GM23248 (cell line): ENCODE data around the gene ANGEL1. TPM values are rescaled to one million over a fixed set of nuclear protein-coding genes. Genes with fewer than 3 reads are reported as not detected.

Source experiments
- DNase-seq: peaks from one replicate; pipeline ENCODE4 v3.0.0-alpha.2; 2015
- H2AFZ ChIP-seq: fragments of 200-600 bp; sonication (generic); 2 replicates; pipeline ENCODE4 v1.6.1; 2016; ENCODE audit warnings: antibody characterized with exemption
- H3F3A ChIP-seq: fragments of 200-600 bp; sonication (generic); 2 replicates; pipeline ENCODE4 v1.6.1; 2016; ENCODE audit warnings: mild to moderate bottlenecking, antibody characterized with exemption, mixed run types; ENCODE audit not compliant: insufficient read depth
- H3K27ac ChIP-seq: fragments of 200-600 bp; sonication (generic); 2 replicates; pipeline ENCODE4 v1.5.1; 2016; ENCODE audit warnings: mild to moderate bottlenecking
- H3K27me3 ChIP-seq: fragments of 200-600 bp; sonication (generic); replicated peaks from 2 replicates; pipeline ENCODE4 v1.6.1; 2016; ENCODE audit warnings: mild to moderate bottlenecking; ENCODE audit not compliant: insufficient read depth
- H3K36me3 ChIP-seq: fragments of 200-600 bp; sonication (generic); 2 replicates; pipeline ENCODE4 v1.6.1; 2016; ENCODE audit warnings: low read depth, mild to moderate bottlenecking
- H3K4me1 ChIP-seq: fragments of 200-600 bp; sonication (generic); 2 replicates; pipeline ENCODE4 v1.6.1; 2016; ENCODE audit warnings: mild to moderate bottlenecking; ENCODE audit not compliant: insufficient read depth
- H3K4me2 ChIP-seq: fragments of 200-600 bp; sonication (generic); one replicate; pipeline ENCODE4 v1.6.1; 2016; ENCODE audit warnings: mild to moderate bottlenecking; ENCODE audit not compliant: unreplicated experiment
- H3K4me3 ChIP-seq: fragments of 200-600 bp; sonication (generic); 2 replicates; pipeline ENCODE4 v1.5.1; 2016; ENCODE audit warnings: mild to moderate bottlenecking
- H3K79me2 ChIP-seq: fragments of 200-600 bp; sonication (generic); 2 replicates; pipeline ENCODE4 v1.6.1; 2016; ENCODE audit warnings: mild to moderate bottlenecking; ENCODE audit not compliant: insufficient read depth
- H3K9ac ChIP-seq: fragments of 200-600 bp; sonication (generic); 2 replicates; pipeline ENCODE4 v1.6.1; 2016; ENCODE audit warnings: mild to moderate bottlenecking
- H3K9me2 ChIP-seq: fragments of 200-600 bp; sonication (generic); 2 replicates; pipeline ENCODE4 v1.6.1; 2016; ENCODE audit warnings: mixed run types, mild to moderate bottlenecking, moderate library complexity; ENCODE audit not compliant: insufficient read depth
- H3K9me3 ChIP-seq: fragments of 200-600 bp; sonication (generic); one replicate; pipeline ENCODE4 v1.6.1; 2017; ENCODE audit warnings: low read depth
- H4K20me1 ChIP-seq: fragments of 200-600 bp; sonication (generic); 2 replicates; pipeline ENCODE4 v1.6.0; 2016; ENCODE audit not compliant: insufficient read depth
- EZH2 ChIP-seq: fragments of 200-600 bp; sonication (generic); IDR thresholded peaks from 2 replicates; pipeline ENCODE4 v1.6.1; 2018; ENCODE audit warnings: antibody characterized with exemption, mild to moderate bottlenecking; ENCODE audit not compliant: insufficient read depth, poor library complexity, severe bottlenecking
- EZH2phosphoT487 ChIP-seq: fragments of 200-600 bp; sonication (generic); IDR thresholded peaks from 2 replicates; pipeline ENCODE4 v1.6.1; 2018; ENCODE audit warnings: antibody characterized with exemption, moderate library complexity, mild to moderate bottlenecking, low read depth; ENCODE audit not compliant: insufficient read depth
- WGBS, 2 experiments: methylation state at CpG; one replicate each; pipeline ENCODE4 v1.1.6; 2015 to 2017; ENCODE audit warnings: low lambda C conversion rate in 2 of 2, low coverage in 1 of 2; ENCODE audit errors: missing lambda C conversion rate in 2 of 2; 5-methylcytosine and 5-hydroxymethylcytosine counted together
- in situ Hi-C: fragments of 300-500 bp; cut with MboI; formaldehyde crosslinking; loops from 2 replicates; pipeline ENCODE4 v1.15.0; 2020
- polyA plus RNA-seq: library from polyadenylated mRNA; unstranded; fragments of >200 nt; fragmentation: Nextera tagmentation; extraction: Ambion mirVana; gene quantifications from 2 replicates; pipeline ENCODE4 v1.2.1, GENCODE V29; 2016
- total RNA-seq: library from RNA; depleted of rRNA; stranded (reverse); fragments of >200 nt; shearing (Covaris generic); gene quantifications from 2 replicates; pipeline ENCODE4 v1.2.3, GENCODE V29; 2014

ANGEL1 gene
- total and polyA plus RNA-seq, 2 experiments from 2014 or later: 4.9 to 7.3 TPM

- Histone ChIP-seq H3K4me3 (peak overlapping the region; percentile 66), H3K27ac (no peak overlapping the region), H2AFZ (peak overlapping the region; percentile 81), H3K36me3 (no peaks in the 10 kb centered on the region), H3K4me2 (peak overlapping the region; percentile 77), H3F3A (no peaks in the 10 kb centered on the region), H3K4me1 (no peaks in the 10 kb centered on the region), H4K20me1 (no peaks in the 10 kb centered on the region), H3K27me3 (no peaks in the 10 kb centered on the region), H3K9me3 (no peaks in the 10 kb centered on the region), H3K79me2 (no peaks in the 10 kb centered on the region), H3K9me2 (no peaks in the 10 kb centered on the region), H3K9ac (peak overlapping the region; percentile 59)
- 11 to 16% methylated on average over 9 of the region's 9 CpGs for WGBS, 2 experiments
- in situ Hi-C loops: no loop called here
- DNase-seq: peak; percentile 45
- no peak for TF ChIP-seq EZH2
- no peak for TF ChIP-seq EZH2phosphoT487
These were observed 15.1 kb upstream of the ANGEL1 start for GRCh38 chr14:76827696-76828296.

- no peaks in the 10 kb centered on the region for H3K4me1 ChIP-seq
- no peaks in the 10 kb centered on the region for H3K27me3 ChIP-seq
- H3K4me2 ChIP-seq: no peak within 1 kb of the TSS
- WGBS, 2 experiments: 80 to 88% methylated on average over 2 of the region's 2 CpGs
- no peak within 1 kb of the TSS for H3K27ac ChIP-seq
- no peaks in the 10 kb centered on the region for H3F3A ChIP-seq
- H3K79me2 ChIP-seq: no peaks in the 10 kb centered on the region
- H3K9ac ChIP-seq: no peak within 1 kb of the TSS
- no peaks in the 10 kb centered on the region for H3K9me2 ChIP-seq
- H3K4me3 ChIP-seq: no peak within 1 kb of the TSS
- H3K9me3 ChIP-seq: no peaks in the 10 kb centered on the region
- TF ChIP-seq EZH2phosphoT487 (no peak), EZH2 (no peak)
- H3K36me3 ChIP-seq: no peaks in the 10 kb centered on the region
- peak; percentile 17 for DNase-seq
- H2AFZ ChIP-seq: no peak within 1 kb of the TSS
- no peaks in the 10 kb centered on the region for H4K20me1 ChIP-seq
- in situ Hi-C loops: no loop called here
These were observed 13.4 kb upstream of the ANGEL1 start, which contains the start of gene LRRC74A for GRCh38 chr14:76826122-76826521. Gene LRRC74A (plus strand): TSS chr14:76826408. CDS start chr14:76826698, 290 bp downstream.

DNA sequence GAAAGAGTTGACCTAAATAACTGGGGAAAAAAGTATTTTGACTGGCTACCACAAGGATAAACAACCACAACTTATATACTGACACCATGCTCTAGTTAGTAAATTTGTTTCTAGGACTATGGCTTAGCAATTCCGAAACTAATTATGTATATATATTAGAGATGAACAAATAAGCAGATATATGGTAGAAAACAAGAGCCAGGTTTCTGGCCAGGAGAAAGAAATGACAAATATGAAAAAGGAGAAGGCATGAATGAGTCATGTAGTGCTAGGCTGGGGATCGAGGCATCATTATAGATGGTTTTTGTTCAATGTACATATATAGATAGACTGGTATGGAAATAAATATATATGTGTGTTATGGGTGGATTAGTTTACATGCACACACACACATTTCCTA is 8.0 kb upstream of the ANGEL1 start:
- Histone ChIP-seq H3K9me2 (no peaks in the 10 kb centered on the region), H3K79me2 (no peaks in the 10 kb centered on the region), H3K36me3 (no peaks in the 10 kb centered on the region), H3K4me3 (no peak overlapping the region), H3K4me2 (no peak overlapping the region), H3K27ac (no peak overlapping the region), H3K9ac (no peak overlapping the region), H3K9me3 (no peaks in the 10 kb centered on the region), H2AFZ (no peak overlapping the region), H3K4me1 (no peaks in the 10 kb centered on the region), H3K27me3 (peaks cover 35% of the 10 kb centered on the region; the same call in 1 of the 2 replicates), H4K20me1 (no peaks in the 10 kb centered on the region), H3F3A (no peaks in the 10 kb centered on the region)
- in situ Hi-C loops: no loop called here
- TF ChIP-seq EZH2phosphoT487 (no peak), EZH2 (no peak)
- WGBS, 2 experiments: 70 to 72% methylated on average over 2 of the region's 2 CpGs
- no peak for DNase-seq

DNA sequence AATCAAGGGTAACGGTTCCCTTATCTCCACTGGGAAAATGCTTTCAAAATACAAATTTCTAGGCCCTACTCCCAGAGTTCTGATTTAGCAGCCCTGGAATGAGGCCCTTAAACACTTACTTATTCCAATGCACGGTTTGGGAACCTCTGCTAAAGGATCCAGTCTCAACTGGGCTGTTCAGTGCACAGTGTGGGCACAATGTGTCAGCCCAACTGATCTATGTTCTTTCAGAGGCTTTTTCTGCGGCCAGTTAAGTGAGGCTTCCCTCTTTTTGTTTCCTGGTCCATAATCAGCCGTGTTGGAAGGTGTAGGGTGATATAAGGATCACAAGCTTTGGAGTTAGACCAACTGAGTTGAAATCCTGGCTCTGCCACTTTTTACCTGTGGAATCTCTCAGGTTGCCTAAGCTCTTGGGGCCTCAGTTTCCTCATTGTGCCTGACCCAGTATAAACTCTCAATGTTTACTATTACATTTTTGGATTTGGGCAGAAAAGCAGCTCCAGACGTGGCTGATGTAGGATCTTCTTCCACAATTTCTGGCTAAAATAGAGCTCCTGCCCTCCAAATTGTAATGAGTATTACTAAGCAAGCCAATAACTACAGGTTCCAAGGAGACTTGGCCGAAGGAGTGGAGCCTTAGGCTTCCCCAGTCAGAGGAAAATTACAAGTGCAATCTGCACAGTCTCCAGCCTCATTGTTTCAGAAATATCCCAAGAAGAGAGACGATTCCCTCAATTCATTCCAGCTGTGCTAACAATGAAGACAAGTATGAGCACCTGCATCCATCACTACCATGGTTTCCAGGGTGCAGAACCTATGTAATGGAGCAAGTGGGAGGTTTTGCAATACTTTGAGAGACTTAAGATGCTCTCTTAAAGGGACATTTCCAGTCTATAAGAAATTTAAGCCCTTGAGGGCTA is 2.3 kb upstream of the ANGEL1 start:
- DNase-seq: no peak
- no peaks in the 10 kb centered on the region for H3K9me3 ChIP-seq
- in situ Hi-C loops: no loop called here
- no peaks in the 10 kb centered on the region for H4K20me1 ChIP-seq
- H3K9me2 ChIP-seq: no peaks in the 10 kb centered on the region
- peaks cover under 1% of the 10 kb centered on the region; the same call in 1 of the 2 replicates for H3K79me2 ChIP-seq
- no peaks in the 10 kb centered on the region for H3K36me3 ChIP-seq
- H3K9ac ChIP-seq: no peak overlapping the region
- H3K27me3 ChIP-seq: peaks cover 28% of the 10 kb centered on the region; the same call in 1 of the 2 replicates
- no peak overlapping the region for H3K27ac ChIP-seq
- H3K4me2 ChIP-seq: no peak overlapping the region
- no peak overlapping the region for H2AFZ ChIP-seq
- no peaks in the 10 kb centered on the region for H3K4me1 ChIP-seq
- H3F3A ChIP-seq: no peaks in the 10 kb centered on the region
- TF ChIP-seq EZH2phosphoT487: no peak
- H3K4me3 ChIP-seq: no peak overlapping the region
- 9 to 13% methylated on average over 7 of the region's 7 CpGs for WGBS, 2 experiments
